ENCODE results near the gene SPEN.

SPEN gene

GRCh38 chr1:15847100-15847892, at the start of gene SPEN (continued):
- TF ChIP-seq ATF2 (tag by site-specific recombination; IDR thresholded peaks at IDR 0.05; ENCODE audit: low read depth) (no peak), RBAK (tag by site-specific recombination; IDR thresholded peaks at IDR 0.05) (no peak), ZNF792 (tag by site-specific recombination; IDR thresholded peaks at IDR 0.05) (no peak), ZNF560 (tag by site-specific recombination; IDR thresholded peaks at IDR 0.05; ENCODE audit: borderline replicate concordance) (no peak), ZNF768 (tag by site-specific recombination; IDR thresholded peaks at IDR 0.05) (no peak), ZNF121 (tag by site-specific recombination; IDR thresholded peaks at IDR 0.05) (peak; percentile 46; the same call in 1 of the 2 replicates), ZNF140 (tag by site-specific recombination; IDR thresholded peaks at IDR 0.05) (no peak), ZNF561 (tag by site-specific recombination; IDR thresholded peaks at IDR 0.05; ENCODE audit: borderline replicate concordance) (peak; percentile 92; the same call in 1 of the 2 replicates), ZNF488 (tag by site-specific recombination; IDR thresholded peaks at IDR 0.05) (no peak), ELK4 (IDR thresholded peaks at IDR 0.05; ENCODE audit: borderline replicate concordance, low read depth, low read length) (no peak), PRDM6 (tag by site-specific recombination; IDR thresholded peaks at IDR 0.05) (no peak), ZNF596 (tag by site-specific recombination; IDR thresholded peaks at IDR 0.05) (no peak), ZNF169 (tag by site-specific recombination; IDR thresholded peaks at IDR 0.05) (no peak), ZNF555 (tag by site-specific recombination; conservative IDR thresholded peaks at IDR 0.05) (no peak), ZNF610 (tag by site-specific recombination; IDR thresholded peaks at IDR 0.05; ENCODE audit: borderline replicate concordance) (0 out of 2 replicates have a peak, but pooled peaks have one; percentile 26), PRDM4 (tag by site-specific recombination; IDR thresholded peaks at IDR 0.05) (peak; percentile 39; the same call in 1 of the 2 replicates), MYNN (tag by site-specific recombination; IDR thresholded peaks at IDR 0.05; ENCODE audit: borderline replicate concordance) (peak; percentile 47; the same call in 1 of the 2 replicates), WT1 (tag by site-specific recombination; IDR thresholded peaks at IDR 0.05) (no peak; the same call in 1 of the 2 replicates), ZSCAN4 (tag by site-specific recombination; IDR thresholded peaks at IDR 0.05) (no peak), ZNF132 (tag by site-specific recombination; IDR thresholded peaks at IDR 0.05; ENCODE audit: borderline replicate concordance) (no peak), ZNF2 (tag by site-specific recombination; IDR thresholded peaks at IDR 0.05) (peak; percentile 45; the same call in 1 of the 2 replicates), ZBTB8A (tag by site-specific recombination; IDR thresholded peaks at IDR 0.05) (peak; percentile 80), ZNF701 (tag by site-specific recombination; IDR thresholded peaks at IDR 0.05) (no peak), EGR2 (tag by site-specific recombination; IDR thresholded peaks at IDR 0.05; ENCODE audit: low read depth) (no peak), ZNF223 (tag by site-specific recombination; IDR thresholded peaks at IDR 0.05) (no peak), ZNF404 (tag by site-specific recombination; IDR thresholded peaks at IDR 0.05) (no peak), ZBTB21 (tag by site-specific recombination; IDR thresholded peaks at IDR 0.05) (0 out of 2 replicates have a peak, but pooled peaks have one; percentile 13), ZNF362 (tag by site-specific recombination; IDR thresholded peaks at IDR 0.05) (peak; percentile 51; the same call in 1 of the 2 replicates), ZFP3 (tag by site-specific recombination; IDR thresholded peaks at IDR 0.05; ENCODE audit: low read depth) (no peak), ZNF544 (tag by site-specific recombination; IDR thresholded peaks at IDR 0.05) (no peak)
